ENCODE data around the gene POC1B. TPM values are rescaled to one million over a fixed set of nuclear protein-coding genes. Genes with fewer than 3 reads are reported as not detected.
A peak's percentile ranks its signal among the peaks of the same experiment; 100 is the strongest.

POC1B gene
- total RNA-seq, 4 donors from 2014 or later: 19.6 to 22.4 (median 20.0) TPM

GRCh38 chr12:89401433-89402058 is 124.3 kb downstream of the POC1B start:
- no peaks in the 10 kb centered on the region for H3K9me3 ChIP-seq
- no peaks in the 10 kb centered on the region for H3K36me3 ChIP-seq
- no peaks in the 10 kb centered on the region for H3K27me3 ChIP-seq
- no peak overlapping the region for H3K27ac ChIP-seq (replicated peaks in 1 of 4)
- DNase-seq (ENCODE audit: extremely low spot score): no peak
- intact Hi-C loops (cut with DNase I): no loop called here
- TF ChIP-seq EP300 (IDR thresholded peaks at IDR 0.05) (no peak), POLR2A (IDR thresholded peaks at IDR 0.05; ENCODE audit: low read depth) (no peak), POLR2AphosphoS5 (IDR thresholded peaks at IDR 0.05) (no peak), CTCF (IDR thresholded peaks at IDR 0.05) (no peak)
- H3K4me3 ChIP-seq: no peak overlapping the region
- no peaks in the 10 kb centered on the region for H3K4me1 ChIP-seq
- WGBS: 88% methylated on average over 3 of the region's 3 CpGs

- 92% methylated on average over 6 of the region's 6 CpGs for WGBS
- peaks cover 0 to 6% (median 3%) of the 10 kb centered on the region in 4 donors for H3K4me1 ChIP-seq
- DNase-seq (ENCODE audit: extremely low spot score): no peak
- H3K36me3 ChIP-seq: no peaks in the 10 kb centered on the region
- TF ChIP-seq EP300 (IDR thresholded peaks at IDR 0.05) (no peak), POLR2AphosphoS5 (IDR thresholded peaks at IDR 0.05) (no peak), POLR2A (IDR thresholded peaks at IDR 0.05; ENCODE audit: low read depth) (no peak), CTCF (IDR thresholded peaks at IDR 0.05) (no peak)
- intact Hi-C loops (cut with DNase I): no loop called here
- no peaks in the 10 kb centered on the region for H3K9me3 ChIP-seq
- H3K4me3 ChIP-seq: no peak overlapping the region
- no peak overlapping the region for H3K27ac ChIP-seq (replicated peaks in 1 of 4)
- H3K27me3 ChIP-seq: no peaks in the 10 kb centered on the region
Measured at GRCh38 chr12:89400415-89400814, 125.4 kb downstream of the POC1B start.

DNA sequence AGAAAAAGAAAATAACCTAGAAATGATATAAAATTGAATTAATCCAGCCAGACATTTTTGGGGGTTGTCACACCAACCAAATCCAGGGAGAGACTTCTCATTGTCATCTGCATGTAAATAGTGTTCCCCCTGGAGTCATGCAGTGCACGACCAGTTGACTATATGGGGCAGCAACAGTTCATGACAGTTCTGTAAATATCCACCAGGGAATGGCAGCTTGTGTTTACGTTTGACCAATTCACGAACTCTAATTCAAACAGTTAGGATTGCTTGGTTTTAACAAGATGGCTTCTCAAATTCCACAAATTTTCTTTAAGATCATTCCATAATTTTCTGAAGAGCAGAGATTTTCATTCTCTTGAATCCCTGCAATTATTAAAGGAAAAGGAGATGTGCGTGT is 130.1 kb downstream of the POC1B start:
- no peaks in the 10 kb centered on the region for H3K36me3 ChIP-seq
- peaks cover 2 to 18% (median 6%) of the 10 kb centered on the region in 4 donors for H3K4me1 ChIP-seq
- no peaks in the 10 kb centered on the region for H3K27me3 ChIP-seq
- H3K4me3 ChIP-seq: no peak overlapping the region
- peak overlapping the region in 3 of 4 donors; percentile 5 to 43 (median 7) for H3K27ac ChIP-seq (replicated peaks in 1 of 4)
- DNase-seq (ENCODE audit: extremely low spot score): no peak
- intact Hi-C loops (cut with DNase I): no loop called here
- WGBS: 51% methylated on average over 4 of the region's 4 CpGs
- H3K9me3 ChIP-seq: no peaks in the 10 kb centered on the region
- TF ChIP-seq EP300 (IDR thresholded peaks at IDR 0.05): no peak
- TF ChIP-seq POLR2A (IDR thresholded peaks at IDR 0.05; ENCODE audit: low read depth): no peak
- peak in 1 of 3 experiments; percentile 10 for TF ChIP-seq CTCF (IDR thresholded peaks at IDR 0.05)

- no peak overlapping the region for H3K27ac ChIP-seq (replicated peaks in 1 of 4)
- TF ChIP-seq POLR2AphosphoS5 (IDR thresholded peaks at IDR 0.05) (no peak), POLR2A (IDR thresholded peaks at IDR 0.05; ENCODE audit: low read depth) (no peak), CTCF (IDR thresholded peaks at IDR 0.05) (no peak), EP300 (IDR thresholded peaks at IDR 0.05) (no peak)
- peaks cover 18 to 37% (median 21%) of the 10 kb centered on the region in 4 donors for H3K4me1 ChIP-seq
- no peaks in the 10 kb centered on the region for H3K27me3 ChIP-seq
- no peaks in the 10 kb centered on the region for H3K9me3 ChIP-seq
- H3K4me3 ChIP-seq: no peak overlapping the region
- WGBS: 72% methylated on average over 3 of the region's 3 CpGs
- no peak for DNase-seq (ENCODE audit: extremely low spot score)
- no peaks in the 10 kb centered on the region for H3K36me3 ChIP-seq
- intact Hi-C loops (cut with DNase I): no loop called here
Measured at GRCh38 chr12:89393551-89394121, 132.2 kb downstream of the POC1B start.

Measured in esophagus muscularis mucosa (tissue), 4 donors.